ENCODE results near the gene RENBP. TPM values are rescaled to one million over a fixed set of nuclear protein-coding genes. Genes with fewer than 3 reads are reported as not detected.

Gene RENBP
- polyA plus RNA-seq, 1 donor = 5.1 TPM

- DNase-seq = peak; percentile 73
These were observed 26.1 kb upstream of the RENBP start for GRCh38 chrX:153970357-153971123.

- DNase-seq = peak; percentile 49
These were observed 25.5 kb upstream of the RENBP start for GRCh38 chrX:153969904-153970356.

GRCh38 chrX:153969125-153969903 lies 24.9 kb upstream of the RENBP start:
- no peak for DNase-seq

GRCh38 chrX:153968754-153969124 lies 24.3 kb upstream of the RENBP start:
- DNase-seq = no peak

GRCh38 chrX:153968255-153968654 lies 23.8 kb upstream of the RENBP start:
- no peak for DNase-seq

- no peak for DNase-seq
These were observed 23.2 kb upstream of the RENBP start for GRCh38 chrX:153967536-153968224.

GRCh38 chrX:153966841-153967535 lies 22.5 kb upstream of the RENBP start:
- DNase-seq = no peak

GRCh38 chrX:153966283-153966688 lies 21.8 kb upstream of the RENBP start:
- DNase-seq = no peak

- DNase-seq = no peak
These were observed 21.0 kb upstream of the RENBP start for GRCh38 chrX:153965406-153965805.

GRCh38 chrX:153964105-153964504 lies 19.7 kb upstream of the RENBP start:
- no peak for DNase-seq

- no peak for DNase-seq
These were observed 19.1 kb upstream of the RENBP start for GRCh38 chrX:153963546-153963945.

- DNase-seq = no peak
These were observed 16.8 kb upstream of the RENBP start for GRCh38 chrX:153961292-153961691.

- no peak for DNase-seq
These were observed 16.3 kb upstream of the RENBP start for GRCh38 chrX:153960786-153961185.

GRCh38 chrX:153960077-153960476 lies 15.6 kb upstream of the RENBP start:
- no peak for DNase-seq

- no peak for DNase-seq
These were observed 15.2 kb upstream of the RENBP start for GRCh38 chrX:153959649-153960048.

GRCh38 chrX:153958605-153959004 lies 14.2 kb upstream of the RENBP start:
- DNase-seq = no peak

GRCh38 chrX:153957224-153957623 lies 12.8 kb upstream of the RENBP start:
- no peak for DNase-seq

- no peak for DNase-seq
These were observed 11.8 kb upstream of the RENBP start for GRCh38 chrX:153956044-153956907.

GRCh38 chrX:153955228-153955732 lies 10.8 kb upstream of the RENBP start:
- DNase-seq = no peak

GRCh38 chrX:153954558-153955227 lies 10.2 kb upstream of the RENBP start:
- no peak for DNase-seq

All from hindlimb muscle (tissue), 1 donor.